Measurements from ENCODE around the gene NINJ1.

Gene NINJ1

GRCh38 chr9:93159601-93160471, 25.8 kb upstream of the NINJ1 start:
- DNase-seq (ENCODE audit: low read depth in 1 of 2, low spot score in 1 of 2): peak; percentile 46 to 56

GRCh38 chr9:93156475-93157008, 22.5 kb upstream of the NINJ1 start:
- no peak for DNase-seq (ENCODE audit: low read depth in 1 of 2, low spot score in 1 of 2)

GRCh38 chr9:93155716-93156474, 21.8 kb upstream of the NINJ1 start:
- no peak for DNase-seq (ENCODE audit: low read depth in 1 of 2, low spot score in 1 of 2)

GRCh38 chr9:93154293-93154903, 20.3 kb upstream of the NINJ1 start:
- no peak for DNase-seq (ENCODE audit: low read depth in 1 of 2, low spot score in 1 of 2)

- DNase-seq (ENCODE audit: low read depth in 1 of 2, low spot score in 1 of 2): no peak
Measured at GRCh38 chr9:93151097-93151784, 17.2 kb upstream of the NINJ1 start.

GRCh38 chr9:93149361-93149760, 15.3 kb upstream of the NINJ1 start:
- DNase-seq (ENCODE audit: low read depth in 1 of 2, low spot score in 1 of 2): no peak

- DNase-seq (ENCODE audit: low read depth in 1 of 2, low spot score in 1 of 2): no peak
Measured at GRCh38 chr9:93148721-93149120, 14.7 kb upstream of the NINJ1 start.

GRCh38 chr9:93147632-93148031, 13.6 kb upstream of the NINJ1 start:
- no peak for DNase-seq (ENCODE audit: low read depth in 1 of 2, low spot score in 1 of 2)

GRCh38 chr9:93146696-93147095, 12.6 kb upstream of the NINJ1 start:
- DNase-seq (ENCODE audit: low read depth in 1 of 2, low spot score in 1 of 2): peak in 1 of 2 donors; percentile 49

GRCh38 chr9:93143830-93144530, 9.9 kb upstream of the NINJ1 start:
- DNase-seq (ENCODE audit: low read depth in 1 of 2, low spot score in 1 of 2): no peak

GRCh38 chr9:93141771-93142483, 7.9 kb upstream of the NINJ1 start:
- no peak for DNase-seq (ENCODE audit: low read depth in 1 of 2, low spot score in 1 of 2)

- DNase-seq (ENCODE audit: low read depth in 1 of 2, low spot score in 1 of 2): no peak
Measured at GRCh38 chr9:93139365-93140182, 5.5 kb upstream of the NINJ1 start.

- DNase-seq (ENCODE audit: low read depth in 1 of 2, low spot score in 1 of 2): no peak
Measured at GRCh38 chr9:93138171-93138764, 4.2 kb upstream of the NINJ1 start.

- no peak for DNase-seq (ENCODE audit: low read depth in 1 of 2, low spot score in 1 of 2)
Measured at GRCh38 chr9:93137362-93137761, 3.3 kb upstream of the NINJ1 start.

GRCh38 chr9:93136011-93136440, 2.0 kb upstream of the NINJ1 start:
- DNase-seq (ENCODE audit: low read depth in 1 of 2, low spot score in 1 of 2): no peak

- no peak for DNase-seq (ENCODE audit: low read depth in 1 of 2, low spot score in 1 of 2)
Measured at GRCh38 chr9:93134740-93135444, 841 bp upstream of the NINJ1 start.

GRCh38 chr9:93133681-93134014, 403 bp downstream of the NINJ1 start:
- DNase-seq (ENCODE audit: low read depth in 1 of 2, low spot score in 1 of 2): no peak
